ENCODE data around the gene CDK8.
"Not testable (repeated sequence)": the region's sequence is repeated elsewhere in the genome, so short reads cannot be mapped to it uniquely, and the experiment has no call there.

Gene CDK8

DNA sequence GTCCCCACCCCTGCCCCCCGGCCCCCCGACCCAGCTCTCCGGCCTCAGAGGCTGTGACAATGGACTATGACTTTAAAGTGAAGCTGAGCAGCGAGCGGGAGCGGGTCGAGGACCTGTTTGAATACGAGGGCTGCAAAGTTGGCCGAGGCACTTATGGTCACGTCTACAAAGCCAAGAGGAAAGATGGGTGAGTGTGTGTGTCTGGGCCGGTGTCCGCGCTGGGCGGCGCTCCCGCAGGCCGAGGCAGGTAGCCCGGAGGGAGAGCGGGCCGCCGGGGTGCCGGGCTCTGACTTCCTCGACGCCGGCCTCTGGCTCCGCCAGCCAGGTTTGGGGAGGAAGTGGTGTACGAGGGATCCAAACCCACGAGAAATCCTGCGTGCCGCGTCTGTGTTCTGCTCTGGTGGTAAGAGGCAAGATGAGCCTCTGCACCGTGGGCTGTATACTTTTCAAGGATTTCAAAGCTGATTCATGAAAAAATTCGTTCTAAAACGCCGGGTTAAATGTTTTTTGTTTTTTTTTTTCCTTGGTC is 718 bp downstream of the CDK8 start:
- DNase-seq = peak; percentile 38 to 64

DNA sequence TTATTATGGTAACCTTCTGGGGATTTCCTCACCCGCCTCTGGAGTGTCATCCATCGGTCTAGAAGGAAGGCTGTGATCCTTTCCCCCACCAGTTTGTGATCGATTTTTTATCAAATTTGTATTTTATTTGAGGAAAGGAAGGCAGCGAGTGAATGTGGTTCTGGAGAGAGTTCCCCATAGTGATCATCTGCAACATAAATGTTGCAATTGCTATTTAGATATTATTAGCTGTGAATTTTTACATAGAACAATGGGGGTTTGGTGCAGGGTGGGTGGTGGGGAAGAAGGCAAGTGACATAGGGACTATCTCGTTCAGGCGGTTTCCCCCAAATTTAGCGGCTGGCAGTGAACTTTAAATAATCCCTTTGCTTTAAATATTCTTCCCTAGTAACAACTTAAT is 1.2 kb downstream of the CDK8 start:
- no peak for DNase-seq

DNA sequence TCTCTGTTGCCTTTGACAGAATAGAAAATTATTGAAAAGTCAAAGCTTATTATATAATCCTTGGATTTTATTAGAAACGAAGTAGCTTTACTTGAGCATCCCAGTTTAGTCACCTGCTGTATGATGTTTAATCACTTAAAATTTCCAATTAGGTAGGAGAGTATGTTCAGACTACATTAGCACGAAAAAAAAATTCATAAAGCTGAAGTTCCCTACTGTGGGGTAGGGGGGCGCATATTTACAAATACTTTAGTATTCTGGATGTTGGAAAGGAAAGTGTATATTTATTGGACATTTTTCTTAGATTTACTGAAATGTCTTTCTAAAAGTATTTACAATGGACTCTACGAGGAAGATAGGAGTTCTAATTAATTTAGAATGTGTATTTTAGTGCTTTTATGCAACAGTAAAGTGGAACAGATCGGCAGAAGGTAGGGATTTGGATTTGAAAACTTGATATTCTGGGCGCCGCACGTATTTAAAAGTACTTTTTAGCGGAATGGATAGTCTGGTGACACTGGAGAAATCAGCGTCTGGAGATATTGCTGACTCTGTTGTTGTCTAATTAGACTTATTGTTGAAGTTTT is 1.9 kb downstream of the CDK8 start:
- DNase-seq = no peak

DNA sequence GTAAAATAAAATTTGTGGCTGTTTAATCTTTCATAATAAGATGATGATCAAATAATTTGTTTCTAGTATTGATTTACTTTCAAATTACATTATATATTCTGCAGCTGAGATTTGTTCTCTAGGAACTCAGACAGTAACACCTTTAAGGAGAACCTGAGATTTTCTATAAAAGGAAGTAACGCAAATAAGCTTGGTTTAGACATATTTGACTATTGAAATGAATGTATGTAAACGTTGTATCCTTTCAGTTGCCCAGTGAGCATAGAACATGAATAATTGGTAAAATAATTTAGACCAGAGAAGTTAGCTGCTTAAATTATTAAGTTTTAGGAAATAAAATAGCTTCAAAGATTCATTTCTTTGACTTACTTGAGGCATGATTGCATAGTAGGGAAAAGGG is 3.1 kb downstream of the CDK8 start:
- no peak for DNase-seq

DNA sequence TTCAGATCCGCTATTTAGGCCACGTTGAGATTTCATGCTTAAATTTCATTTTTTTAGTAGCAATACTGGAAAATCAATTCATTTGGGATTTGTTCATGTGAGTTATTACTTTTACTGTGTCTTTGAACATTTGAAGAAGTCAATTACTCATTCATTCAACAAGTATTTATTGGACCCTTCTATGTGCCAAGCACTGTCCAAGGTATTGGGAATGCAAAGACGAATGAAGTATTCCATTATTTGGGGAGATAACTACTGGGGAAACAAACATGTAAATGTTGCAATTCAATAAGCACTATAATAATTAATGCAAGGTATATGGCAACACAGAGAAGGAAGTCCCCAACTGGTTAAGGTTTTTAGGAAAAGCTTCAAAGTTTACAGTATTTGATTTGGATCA is 5.7 kb downstream of the CDK8 start:
- no peak for DNase-seq

DNA sequence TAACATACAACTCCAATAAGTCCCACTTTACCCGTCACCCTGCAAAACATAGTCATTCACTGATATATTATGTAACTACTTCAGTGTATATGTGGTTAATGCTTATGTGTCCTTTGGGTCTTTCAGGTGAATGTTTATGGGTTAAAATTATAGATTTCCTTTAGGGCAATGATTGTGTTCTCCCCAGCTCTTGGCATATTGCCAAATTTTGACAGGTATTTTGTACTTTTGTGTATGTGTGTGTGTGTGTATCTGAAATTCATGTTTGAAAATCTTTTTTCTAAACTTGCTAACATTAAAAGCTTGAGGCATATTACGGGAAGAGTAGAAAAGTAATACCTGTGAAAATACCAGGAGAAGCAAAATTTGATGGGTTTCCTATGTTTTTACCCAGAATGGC is 8.2 kb downstream of the CDK8 start:
- no peak for DNase-seq

DNA sequence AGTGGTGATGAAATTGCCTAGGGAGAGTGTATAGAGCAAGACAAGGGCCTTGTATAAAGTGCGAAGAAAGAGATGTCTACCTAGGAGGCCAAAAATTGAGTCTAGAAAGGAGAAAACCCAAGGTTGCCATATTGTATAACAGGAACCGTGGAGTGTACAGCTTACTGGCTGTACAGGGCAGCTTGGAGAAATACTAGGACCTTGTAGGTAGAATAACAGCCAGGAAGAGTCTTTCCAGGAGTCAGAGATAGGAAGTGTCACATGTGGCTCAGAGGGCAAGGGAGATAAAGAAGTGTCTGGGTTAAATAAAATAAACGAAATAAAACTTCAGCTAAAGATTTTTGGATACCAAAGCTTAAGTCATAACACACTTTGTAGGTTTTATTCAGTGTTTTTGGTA is 12.4 kb downstream of the CDK8 start:
- no peak for DNase-seq

DNA sequence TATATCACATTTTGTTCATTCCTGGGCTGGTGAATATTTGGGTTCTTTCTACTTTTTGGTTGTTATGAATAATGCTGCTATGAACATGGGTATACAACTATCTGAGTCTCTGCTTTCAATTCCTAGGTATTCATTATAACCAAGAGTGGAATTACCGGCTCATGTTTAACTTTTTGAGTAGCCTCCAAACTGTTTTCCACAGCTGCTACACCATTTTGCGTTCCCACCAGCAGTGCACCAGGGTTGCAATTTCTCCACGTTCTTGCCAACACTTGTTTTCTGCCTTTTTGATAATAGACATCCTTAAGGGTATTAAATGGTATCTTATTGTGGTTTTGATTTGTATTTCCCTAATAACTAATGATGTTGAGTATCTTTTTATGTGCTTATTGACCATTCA is 16.8 kb downstream of the CDK8 start:
- no peak for DNase-seq

DNA sequence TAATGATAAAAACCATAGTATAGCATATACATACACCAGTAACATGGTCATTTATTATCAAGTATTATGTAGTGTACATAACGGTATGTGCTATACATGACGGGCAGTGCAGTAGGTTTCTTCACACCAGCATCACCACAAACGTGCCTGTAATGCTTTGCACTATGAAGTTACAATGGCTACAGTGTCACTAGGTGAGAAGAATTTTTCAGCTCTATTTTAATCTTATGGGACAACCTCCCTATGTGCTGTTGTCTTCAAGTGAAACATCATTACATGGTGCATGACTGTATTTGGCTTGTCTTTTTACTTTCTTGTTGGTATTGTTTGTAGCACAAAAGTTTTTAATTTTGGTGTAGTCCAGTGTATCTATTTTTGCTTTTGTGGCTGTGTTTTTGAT is 18.7 kb downstream of the CDK8 start:
- no peak for DNase-seq

DNA sequence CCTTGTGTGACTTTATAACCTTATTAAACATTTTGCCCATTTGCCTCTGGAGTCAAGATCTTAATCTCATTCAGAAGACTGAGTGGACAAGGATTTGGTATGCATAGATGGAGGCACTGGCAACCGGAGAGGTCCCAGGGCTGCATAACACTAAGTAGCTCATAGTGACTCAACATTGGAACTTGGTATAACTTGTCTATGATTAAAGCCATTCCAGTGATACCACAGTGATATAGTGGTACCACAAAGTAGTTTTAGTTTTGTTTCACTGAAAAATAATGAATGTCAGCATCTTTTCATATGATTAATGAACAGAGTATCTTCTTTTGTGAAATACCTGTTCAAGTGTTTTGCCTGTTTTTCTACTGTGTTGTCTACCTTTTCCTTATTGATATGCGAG is 26.4 kb downstream of the CDK8 start:
- DNase-seq = no peak

DNA sequence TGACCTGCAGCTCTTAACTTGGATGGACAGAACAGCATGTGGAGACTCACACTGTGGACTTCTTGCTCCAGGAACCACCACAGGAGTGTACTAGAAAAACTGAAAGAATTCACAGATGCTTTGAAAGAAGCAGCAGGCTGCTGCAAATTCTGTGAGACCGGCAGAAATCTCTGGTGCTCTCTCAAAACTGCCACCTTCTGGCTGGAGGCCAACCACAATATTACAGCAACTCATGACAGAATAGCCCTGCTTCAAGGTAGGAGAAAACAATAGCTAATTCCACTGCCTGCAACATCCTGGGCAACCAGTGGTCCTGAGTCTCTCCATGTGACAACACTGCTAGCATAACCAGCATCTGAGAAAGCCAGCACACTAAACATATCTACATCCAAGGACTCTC is 26.9 kb downstream of the CDK8 start:
- no peak for DNase-seq

DNA sequence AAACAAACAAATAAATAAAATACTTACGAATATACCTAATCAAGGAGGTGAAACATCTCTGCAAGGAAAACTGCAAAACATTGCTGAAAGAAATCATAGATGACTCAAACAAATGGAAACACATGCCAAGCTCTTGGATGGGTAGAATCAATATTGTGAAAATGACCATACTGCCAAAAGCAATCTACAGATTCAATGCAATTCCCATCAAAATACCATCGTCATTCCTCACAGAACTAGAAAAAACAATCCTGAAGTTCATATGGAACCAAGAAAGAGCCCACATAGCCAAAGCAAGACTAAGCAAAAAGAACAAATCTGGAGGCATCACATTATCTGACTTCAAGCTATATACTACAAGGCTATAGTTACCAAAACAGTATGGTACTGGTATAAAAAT is 32.0 kb downstream of the CDK8 start:
- not testable (repeated sequence) for DNase-seq

DNA sequence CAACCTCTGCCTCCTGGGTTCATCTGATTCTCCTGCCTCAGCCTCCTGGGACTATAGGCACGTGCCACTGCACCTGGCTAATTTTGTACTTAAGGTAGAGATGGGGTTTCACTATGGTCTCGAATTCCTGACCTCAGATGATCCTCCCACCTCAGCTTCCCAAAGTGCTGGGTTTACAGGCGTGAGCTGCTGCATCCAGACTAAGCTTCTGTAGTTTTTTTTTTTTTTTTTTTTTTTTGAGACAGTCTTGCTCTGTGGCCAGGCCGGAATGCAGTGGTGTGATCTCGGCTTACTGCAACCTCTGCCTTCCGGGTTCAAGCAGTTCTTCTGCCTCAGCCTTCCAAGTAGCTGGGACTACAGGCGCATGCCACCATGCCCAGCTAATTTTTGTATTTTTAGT is 34.9 kb downstream of the CDK8 start:
- not testable (repeated sequence) for DNase-seq

DNA sequence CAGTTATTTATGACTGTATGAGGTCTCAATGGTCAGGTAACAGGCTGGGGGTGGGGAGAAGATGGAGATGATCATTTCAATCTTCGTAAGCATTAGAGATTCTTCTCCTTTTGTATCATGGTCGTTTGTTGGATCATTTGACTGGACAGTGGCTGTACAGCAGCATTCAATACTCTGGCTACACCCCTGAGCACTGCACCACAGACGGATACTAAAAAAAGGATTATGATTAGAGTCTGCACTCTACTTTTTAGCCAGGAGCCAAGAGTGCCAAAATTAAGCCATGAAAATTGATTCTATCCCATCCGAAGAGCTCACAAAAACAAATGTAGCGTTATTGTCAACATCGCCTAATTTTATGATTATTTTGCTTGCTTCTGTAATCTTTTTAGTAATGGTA is 41.9 kb downstream of the CDK8 start:
- DNase-seq = no peak

DNA sequence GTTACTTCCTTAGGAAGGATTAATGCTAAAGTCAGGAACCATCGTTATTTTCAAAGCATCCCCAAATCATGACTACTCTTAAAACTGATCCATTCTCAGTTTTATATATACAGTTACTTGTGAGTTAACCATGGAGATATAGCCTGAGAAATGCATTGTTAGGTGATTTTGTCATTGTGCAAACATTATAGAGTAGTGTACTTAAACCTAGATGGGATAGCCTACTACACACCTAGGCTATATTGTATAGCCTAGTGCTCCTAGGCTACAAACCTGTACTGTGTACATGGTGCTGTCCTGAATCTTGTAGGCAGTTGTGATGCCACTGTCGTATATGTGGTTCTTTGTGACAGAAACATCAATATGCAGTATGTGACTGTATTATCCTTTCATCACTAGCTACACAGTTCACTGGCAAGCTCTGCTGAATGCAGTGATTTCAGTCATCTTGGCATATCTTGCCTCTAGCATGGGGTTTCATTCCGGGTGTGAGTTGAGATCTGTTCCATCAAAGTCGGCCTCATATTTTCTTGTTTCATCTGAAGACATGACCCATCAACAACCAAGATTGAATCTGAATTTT is 45.3 kb downstream of the CDK8 start:
- no peak for DNase-seq

DNA sequence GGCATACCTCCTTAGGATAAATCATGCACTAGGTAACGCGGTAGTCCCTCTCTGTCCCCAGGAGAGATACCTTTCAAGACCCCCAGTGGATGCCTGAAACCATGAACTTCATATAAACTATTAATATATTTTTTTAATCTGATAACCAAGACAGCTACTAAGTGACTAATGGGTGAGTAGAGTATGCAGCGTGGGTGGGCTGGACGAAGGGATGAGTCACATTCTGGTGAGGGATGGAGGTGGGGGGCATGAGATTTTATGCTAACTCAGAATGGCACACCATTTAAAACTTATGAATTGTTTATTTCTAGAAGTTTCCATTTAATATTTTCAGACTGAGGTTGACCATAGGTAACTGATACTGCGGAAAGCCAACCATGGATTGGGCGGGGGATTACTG is 46.2 kb downstream of the CDK8 start:
- no peak for DNase-seq

DNA sequence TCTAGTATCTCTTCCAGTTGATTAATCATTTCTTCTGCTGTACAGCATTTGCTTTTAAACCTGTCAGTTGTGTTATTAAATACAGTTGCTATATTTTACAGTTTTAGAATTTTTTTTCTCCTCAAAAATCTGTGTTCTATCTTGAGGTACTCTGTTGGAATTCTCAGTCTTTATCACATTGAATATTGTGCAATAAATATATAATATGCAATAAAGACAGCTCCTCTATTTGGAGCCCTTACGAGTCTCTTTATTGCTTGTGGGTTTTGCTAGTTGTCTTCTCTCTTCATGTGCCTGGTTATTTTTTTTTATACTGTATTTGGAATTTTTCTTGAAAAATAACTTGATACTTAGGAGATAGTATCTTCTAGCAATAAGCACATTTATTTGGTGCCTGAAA is 51.7 kb downstream of the CDK8 start:
- DNase-seq = no peak

DNA sequence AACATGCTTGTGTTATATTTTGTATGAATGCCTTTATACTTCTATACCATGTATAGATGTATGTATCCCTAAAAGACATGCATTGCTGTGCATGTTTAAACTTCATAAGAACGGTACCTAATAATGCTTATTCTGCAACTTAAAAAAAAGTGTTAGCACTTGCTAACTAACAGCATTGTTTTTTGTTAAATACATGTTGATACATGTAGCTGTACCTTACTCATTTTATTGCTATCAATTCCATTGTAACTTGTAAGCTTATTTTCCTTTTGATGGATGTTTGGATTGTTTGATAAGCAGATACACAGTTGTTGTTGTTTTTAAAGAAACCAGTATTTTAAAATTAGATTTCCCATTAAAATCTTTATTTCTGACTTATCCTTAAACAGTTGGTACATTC is 53.8 kb downstream of the CDK8 start:
- DNase-seq = no peak

DNA sequence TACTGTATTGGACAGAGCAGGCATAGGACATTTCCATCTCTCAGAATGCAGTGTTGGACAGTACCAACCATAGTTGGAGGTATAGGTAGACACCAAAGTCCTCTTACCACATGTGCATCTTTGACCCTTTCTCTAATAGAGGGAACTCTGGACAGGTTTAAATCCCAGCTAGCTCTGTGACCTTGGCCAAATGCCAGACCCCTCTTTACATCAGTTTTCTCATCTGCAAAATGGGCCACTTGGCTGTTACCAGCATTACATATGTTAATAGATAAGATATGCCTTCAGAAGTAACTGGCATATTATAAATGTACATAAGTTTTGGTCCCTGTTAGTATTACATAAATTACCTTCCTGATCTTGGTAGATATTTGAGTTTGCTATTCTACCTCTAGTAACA is 54.3 kb downstream of the CDK8 start:
- DNase-seq = no peak

DNA sequence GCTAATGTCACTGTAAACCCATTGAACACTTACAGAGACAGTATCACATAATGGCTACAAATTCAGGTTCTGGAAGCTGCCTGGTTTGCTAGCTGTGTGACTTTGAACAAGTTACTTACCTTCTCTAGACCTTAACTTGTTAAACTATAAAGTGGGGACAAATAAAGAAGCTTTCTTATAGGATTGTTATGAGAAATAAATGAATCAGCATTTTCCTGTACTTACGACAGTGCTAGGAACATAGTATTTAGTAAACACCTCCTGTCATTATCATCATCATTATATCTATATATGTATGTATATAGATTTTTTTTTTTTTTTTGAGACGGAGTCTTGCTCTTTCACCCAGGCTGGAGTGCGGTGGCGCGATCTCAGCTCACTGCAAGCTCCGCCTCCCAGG is 54.9 kb downstream of the CDK8 start:
- DNase-seq = no peak

DNA sequence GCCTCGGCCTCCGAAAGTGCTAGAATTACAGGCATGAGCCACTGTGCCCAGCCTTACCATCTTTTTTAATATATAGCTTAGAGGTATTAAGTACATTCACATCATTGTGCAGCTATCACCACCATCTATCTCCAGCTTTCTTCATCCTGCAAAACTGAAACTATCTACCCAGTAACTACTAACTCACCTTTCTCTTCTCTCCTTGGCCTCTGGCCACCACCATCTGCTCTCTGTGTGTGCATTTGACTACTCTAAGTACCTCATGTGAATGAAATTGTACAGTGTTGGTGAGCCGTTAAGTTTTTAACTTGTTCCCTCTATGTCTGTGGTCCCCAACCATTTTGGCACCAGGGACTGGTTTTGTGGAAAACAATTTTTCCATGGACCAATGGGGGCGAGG is 56.1 kb downstream of the CDK8 start:
- DNase-seq = no peak

DNA sequence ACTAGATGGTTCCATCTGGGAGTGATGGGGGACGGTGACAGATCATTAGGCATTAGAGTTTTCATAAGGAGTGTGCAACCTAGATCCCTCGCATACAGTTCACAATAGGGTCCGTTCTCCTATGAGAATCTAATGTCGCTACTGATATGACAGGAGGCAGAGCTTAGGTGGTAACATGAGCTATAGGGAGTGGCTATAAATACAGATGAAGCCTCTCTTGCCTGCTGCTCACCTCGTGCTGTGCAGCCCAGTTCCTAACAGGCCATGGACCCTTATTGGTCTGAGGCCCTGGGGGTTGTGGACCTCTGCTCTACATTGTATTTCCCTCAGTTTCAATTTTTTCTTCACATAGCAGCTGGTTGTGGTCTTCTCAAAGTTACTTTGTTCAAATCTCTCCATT is 56.5 kb downstream of the CDK8 start:
- DNase-seq = no peak

DNA sequence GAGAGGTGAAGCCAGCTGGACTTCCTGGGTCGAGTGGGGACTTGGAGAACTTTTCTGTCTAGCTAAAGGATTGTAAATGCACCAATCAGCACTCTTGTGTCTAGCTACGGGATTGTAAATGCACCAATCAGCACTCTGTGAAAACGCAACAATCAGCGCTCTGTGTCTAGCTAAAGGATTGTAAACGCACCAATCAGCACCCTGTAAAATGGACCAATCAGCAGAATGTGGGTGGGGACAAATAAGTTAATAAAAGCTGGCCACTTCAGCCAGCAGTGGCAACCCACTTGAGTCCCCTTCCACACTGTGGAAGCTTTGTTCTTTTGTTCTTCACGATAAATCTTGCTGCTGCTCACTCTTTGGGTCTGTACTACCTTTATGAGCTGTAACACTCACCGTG is 58.1 kb downstream of the CDK8 start:
- not testable (repeated sequence) for DNase-seq

DNA sequence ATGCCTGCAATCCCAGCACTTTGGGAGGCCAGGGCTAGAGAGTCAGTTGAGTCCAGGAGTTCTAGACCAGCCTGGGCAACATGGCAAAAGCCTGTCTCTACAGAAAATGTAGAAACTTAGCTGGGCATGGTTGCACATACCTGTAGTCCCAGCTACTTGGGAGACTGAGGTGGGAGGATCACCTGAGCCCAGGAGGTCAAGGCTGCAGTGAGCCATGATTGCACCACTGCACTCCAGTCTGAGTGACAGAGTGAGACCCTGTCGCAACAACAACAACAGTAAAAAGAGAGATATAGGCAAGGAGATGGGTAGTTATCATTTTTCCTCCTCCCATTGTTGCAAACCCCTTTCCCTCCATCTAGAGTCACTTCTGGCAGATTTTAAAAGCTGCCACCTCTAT is 62.2 kb downstream of the CDK8 start:
- not testable (repeated sequence) for DNase-seq

DNA sequence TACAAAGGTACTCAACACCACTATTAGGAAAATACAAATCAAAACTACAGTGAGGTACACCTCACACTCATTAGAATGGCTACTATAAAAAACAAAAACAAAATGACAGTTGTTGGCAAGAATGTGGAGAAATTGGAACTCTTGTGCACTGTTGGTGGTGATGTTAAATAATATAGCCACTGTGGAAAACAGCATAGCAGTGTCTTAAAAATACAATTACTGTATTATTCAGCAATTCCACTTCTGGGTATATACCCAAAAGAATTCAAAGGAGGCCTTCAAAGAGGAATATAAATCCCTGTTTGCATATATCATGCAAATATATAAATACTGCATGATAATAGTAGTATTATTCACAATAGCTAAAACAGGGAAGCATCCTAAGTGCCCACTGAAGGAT is 66.8 kb downstream of the CDK8 start:
- no peak for DNase-seq
